ENCODE measurements around the gene ICAM5.
"Not testable (repeated sequence)": the region's sequence is repeated elsewhere in the genome, so short reads cannot be mapped to it uniquely, and the experiment has no call there.

Gene ICAM5

DNA sequence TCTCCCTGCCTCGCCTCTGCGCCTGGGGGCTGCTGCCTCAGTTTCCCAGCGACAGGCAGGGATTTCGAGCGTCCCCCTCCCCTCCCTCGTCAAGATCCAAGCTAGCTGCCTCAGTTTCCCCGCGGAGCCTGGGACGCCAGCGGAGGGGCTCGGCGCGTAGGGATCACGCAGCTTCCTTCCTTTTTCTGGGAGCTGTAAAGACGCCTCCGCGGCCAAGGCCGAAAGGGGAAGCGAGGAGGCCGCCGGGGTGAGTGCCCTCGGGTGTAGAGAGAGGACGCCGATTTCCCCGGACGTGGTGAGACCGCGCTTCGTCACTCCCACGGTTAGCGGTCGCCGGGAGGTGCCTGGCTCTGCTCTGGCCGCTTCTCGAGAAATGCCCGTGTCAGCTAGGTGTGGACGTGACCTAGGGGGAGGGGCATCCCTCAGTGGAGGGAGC, 19.6 kb upstream of the ICAM5 start:
- DNase-seq (ENCODE audit: low read depth), result peak; percentile 69

DNA sequence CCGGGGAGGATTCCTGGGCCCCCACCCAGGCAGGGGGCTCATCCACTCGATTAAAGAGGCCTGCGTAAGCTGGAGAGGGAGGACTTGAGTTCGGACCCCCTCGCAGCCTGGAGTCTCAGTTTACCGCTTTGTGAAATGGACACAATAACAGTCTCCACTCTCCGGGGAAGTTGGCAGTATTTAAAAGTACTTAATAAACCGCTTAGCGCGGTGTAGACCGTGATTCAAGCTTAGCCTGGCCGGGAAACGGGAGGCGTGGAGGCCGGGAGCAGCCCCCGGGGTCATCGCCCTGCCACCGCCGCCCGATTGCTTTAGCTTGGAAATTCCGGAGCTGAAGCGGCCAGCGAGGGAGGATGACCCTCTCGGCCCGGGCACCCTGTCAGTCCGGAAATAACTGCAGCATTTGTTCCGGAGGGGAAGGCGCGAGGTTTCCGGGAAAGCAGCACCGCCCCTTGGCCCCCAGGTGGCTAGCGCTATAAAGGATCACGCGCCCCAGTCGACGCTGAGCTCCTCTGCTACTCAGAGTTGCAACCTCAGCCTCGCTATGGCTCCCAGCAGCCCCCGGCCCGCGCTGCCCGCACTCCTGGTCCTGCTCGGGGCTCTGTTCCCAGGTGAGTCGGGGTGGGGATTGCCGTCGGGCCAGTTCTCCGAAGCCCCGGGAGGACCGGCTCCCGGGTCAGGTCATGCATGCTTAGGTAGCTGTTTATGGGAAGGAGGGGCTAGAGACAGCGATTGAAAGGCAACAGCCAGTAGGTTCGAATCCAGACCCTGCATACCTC, 18.9 kb upstream of the ICAM5 start, which contains the start of gene ICAM1:
Gene ICAM1, plus strand, starts transcription at position 505 of the 779 bp plus-strand sequence. Its CDS starts 40 bp downstream, at position 545.
- DNase-seq (ENCODE audit: low read depth), result peak; percentile 72

DNA sequence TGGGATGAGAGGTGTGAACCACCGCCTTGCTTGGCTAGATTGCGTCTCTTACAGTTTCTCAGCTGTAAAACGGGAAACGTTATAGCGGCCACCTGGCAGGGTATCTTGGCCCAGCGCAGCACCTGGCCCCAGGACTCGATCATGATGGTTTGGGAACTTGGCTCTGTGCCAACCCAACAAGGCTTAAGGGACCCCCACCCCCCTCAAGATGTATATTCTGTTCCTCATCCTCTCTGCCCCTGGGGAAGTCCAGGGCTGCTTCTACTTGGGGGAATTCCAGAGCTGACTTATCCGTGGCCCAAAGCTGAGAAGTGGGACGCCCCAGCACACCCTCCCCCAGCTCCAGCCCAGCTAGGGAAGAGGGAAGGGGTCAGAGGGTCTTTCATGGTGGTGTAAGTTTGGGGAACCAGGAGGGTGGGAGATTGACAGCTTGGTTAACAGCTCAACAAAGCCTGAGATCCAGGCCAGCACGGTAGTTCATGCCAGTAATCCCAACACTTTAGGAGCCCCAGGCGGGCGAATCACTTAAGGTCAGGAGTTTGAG, 18.1 kb upstream of the ICAM5 start:
- DNase-seq (ENCODE audit: low read depth), result no peak

DNA sequence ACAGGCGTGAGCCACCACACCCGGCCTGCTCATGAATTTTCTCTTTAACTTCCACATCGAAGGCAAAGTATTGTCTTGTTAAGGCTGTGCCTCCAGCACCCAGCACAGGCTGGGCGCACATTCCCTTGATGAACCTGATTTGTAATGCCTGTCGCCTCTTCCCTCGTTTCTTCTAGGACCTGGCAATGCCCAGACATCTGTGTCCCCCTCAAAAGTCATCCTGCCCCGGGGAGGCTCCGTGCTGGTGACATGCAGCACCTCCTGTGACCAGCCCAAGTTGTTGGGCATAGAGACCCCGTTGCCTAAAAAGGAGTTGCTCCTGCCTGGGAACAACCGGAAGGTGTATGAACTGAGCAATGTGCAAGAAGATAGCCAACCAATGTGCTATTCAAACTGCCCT, 15.2 kb upstream of the ICAM5 start:
- no peak for DNase-seq (ENCODE audit: low read depth)

DNA sequence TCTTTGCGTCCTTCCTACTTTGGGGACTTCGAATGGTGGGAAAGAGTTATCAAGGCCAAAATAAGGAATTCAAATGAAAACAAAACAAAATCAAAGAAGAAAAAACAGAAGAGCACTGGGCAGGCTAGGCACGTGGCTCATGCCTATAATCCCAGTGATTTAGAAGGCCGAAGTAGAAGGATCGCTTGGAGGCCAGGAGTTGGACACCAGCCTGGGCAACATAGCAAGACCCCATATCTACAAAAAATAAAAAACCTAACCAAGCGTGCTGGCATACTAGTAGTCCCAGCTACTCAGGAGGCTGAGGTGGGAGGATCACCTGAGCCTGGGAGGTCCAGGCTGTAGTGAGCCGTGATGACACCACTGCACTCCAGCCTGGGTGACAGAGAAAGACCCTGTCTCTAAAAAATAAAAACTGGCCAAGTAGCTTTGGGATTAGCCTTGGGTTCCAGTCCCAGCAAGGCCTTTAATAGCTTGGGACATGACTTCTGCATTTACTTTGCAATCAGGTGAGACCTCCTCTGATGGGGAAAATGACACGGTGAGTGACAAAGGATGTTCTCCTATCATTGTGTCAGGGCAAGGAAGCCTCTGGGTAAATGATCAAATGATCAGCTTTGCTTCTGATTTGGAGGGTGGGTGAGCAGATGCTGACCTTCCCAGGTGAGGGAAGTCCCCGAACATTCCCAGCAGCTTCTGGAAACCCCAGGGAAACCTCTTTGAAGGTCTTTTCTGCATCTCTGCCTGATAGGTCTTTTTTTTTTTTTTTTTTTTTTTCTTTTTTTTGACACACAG, 11.8 kb upstream of the ICAM5 start:
- no peak for DNase-seq (ENCODE audit: low read depth)

DNA sequence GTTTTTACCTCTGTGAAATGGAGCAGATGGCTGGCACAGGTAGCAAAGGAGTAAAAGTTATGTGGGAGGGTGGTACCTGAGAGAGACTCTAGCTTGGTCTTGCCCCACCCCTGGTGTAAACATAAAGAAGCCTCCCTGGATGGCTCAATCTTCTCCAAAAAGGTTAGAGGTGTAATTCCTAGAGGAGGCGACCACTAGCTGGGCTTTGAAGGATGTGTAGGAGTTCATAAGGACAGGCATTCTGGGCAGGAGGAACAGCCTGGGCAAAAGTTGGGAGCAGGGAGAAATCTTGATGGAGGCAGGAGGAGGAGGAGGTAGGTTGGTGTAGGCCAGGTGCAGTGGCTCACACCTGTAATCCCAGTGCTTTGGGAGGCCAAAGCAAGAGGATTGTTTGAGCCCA, 10.8 kb upstream of the ICAM5 start:
- DNase-seq (ENCODE audit: low read depth), result no peak

DNA sequence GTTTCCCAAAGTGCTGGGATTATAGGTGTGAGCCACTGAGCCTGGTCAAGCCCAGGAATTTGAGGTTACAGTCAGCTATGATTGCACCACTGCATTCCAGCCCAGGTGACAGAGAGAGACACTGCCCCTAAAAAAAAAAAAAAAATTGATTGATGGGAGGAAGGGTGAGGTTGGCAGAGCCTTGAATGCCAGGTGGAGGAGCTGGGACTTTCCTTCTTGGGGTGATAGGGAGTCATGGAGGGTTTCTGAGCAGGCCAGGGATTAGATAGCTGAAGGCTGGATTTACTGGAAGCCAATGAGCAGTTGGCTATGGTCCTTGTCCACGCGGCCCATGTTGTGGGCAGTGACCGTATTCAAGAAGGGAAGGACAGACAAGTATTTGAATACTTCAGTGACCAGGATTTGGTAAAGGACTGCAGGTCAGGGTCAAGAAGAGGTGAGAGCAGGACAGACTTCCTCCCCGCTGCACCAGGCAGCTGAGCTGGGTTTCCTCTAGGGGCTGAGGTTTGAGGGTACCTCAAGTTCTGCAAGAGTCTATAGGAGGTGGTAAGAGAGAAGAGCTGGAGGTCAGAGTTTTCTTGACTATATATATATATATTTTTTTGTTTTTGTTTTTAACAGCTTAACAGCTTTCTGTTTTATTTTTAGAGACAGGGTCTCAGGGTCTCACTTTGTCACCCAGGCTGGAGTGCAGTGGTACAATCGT, 9.9 kb upstream of the ICAM5 start:
- no peak for DNase-seq (ENCODE audit: low read depth)

DNA sequence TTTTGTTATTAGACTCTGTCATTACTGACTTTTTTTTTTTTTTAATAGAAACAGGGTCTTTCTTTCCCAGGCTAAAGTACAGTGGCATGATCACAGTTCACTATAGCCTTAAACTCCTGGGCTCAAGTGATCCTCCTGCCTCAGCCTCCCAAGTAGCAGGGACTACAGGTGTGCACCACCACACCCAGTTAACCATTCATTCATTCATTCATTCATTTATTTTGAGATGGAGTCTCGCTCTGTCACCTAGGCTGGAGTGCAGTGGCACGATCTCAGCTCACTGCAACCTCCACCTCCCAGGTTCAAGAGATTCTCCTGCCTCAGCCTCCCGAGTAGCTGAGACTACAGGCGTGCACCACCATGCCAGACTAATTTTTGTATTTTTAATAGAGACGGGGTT, 7.7 kb upstream of the ICAM5 start:
- DNase-seq (ENCODE audit: low read depth), result not testable (repeated sequence)

DNA sequence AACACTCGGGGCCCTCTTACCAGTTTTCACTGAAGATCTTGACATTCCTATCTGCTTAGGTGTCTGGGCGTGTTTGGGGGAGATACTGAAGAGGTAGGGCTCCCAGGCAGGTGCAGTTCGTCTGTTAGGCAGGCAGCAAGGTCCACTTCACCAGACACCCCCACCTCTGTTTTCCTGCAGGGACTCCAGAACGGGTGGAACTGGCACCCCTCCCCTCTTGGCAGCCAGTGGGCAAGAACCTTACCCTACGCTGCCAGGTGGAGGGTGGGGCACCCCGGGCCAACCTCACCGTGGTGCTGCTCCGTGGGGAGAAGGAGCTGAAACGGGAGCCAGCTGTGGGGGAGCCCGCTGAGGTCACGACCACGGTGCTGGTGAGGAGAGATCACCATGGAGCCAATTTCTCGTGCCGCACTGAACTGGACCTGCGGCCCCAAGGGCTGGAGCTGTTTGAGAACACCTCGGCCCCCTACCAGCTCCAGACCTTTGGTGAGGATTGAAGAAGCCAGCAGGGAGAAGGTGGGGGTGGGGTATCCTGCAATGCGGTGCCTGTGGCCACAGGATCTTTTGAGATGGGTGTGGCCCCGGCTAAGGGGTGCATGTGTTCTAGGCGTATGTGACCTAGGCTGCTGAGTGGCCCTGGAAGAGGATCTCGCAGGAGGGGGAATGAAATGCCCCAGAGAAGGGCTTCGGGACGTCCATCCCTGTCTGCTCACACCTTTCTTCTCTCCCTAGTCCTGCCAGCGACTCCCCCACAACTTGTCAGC, 6.3 kb upstream of the ICAM5 start:
- no peak for DNase-seq (ENCODE audit: low read depth)

DNA sequence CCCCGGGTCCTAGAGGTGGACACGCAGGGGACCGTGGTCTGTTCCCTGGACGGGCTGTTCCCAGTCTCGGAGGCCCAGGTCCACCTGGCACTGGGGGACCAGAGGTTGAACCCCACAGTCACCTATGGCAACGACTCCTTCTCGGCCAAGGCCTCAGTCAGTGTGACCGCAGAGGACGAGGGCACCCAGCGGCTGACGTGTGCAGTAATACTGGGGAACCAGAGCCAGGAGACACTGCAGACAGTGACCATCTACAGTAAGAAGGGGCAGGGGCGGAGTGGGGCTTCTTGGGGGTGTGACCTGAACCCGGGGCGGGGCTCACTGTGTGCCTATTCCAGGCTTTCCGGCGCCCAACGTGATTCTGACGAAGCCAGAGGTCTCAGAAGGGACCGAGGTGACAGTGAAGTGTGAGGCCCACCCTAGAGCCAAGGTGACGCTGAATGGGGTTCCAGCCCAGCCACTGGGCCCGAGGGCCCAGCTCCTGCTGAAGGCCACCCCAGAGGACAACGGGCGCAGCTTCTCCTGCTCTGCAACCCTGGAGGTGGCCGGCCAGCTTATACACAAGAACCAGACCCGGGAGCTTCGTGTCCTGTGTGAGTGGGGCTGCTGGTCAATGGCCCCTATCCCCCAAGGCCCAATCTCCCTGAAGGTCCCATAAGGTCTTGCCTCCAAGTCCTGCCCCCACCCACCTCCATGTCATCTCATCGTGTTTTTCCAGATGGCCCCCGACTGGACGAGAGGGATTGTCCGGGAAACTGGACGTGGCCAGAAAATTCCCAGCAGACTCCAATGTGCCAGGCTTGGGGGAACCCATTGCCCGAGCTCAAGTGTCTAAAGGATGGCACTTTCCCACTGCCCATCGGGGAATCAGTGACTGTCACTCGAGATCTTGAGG, 5.4 kb upstream of the ICAM5 start:
- DNase-seq (ENCODE audit: low read depth), result no peak

DNA sequence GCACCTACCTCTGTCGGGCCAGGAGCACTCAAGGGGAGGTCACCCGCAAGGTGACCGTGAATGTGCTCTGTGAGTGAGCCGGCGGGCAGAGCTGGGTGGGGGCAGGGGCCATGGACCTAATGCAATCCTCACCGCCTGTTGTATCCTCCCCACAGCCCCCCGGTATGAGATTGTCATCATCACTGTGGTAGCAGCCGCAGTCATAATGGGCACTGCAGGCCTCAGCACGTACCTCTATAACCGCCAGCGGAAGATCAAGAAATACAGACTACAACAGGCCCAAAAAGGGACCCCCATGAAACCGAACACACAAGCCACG, 4.8 kb upstream of the ICAM5 start:
- no peak for DNase-seq (ENCODE audit: low read depth)

DNA sequence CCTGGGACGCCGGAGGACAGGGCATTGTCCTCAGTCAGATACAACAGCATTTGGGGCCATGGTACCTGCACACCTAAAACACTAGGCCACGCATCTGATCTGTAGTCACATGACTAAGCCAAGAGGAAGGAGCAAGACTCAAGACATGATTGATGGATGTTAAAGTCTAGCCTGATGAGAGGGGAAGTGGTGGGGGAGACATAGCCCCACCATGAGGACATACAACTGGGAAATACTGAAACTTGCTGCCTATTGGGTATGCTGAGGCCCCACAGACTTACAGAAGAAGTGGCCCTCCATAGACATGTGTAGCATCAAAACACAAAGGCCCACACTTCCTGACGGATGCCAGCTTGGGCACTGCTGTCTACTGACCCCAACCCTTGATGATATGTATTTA, 4.4 kb upstream of the ICAM5 start:
- DNase-seq (ENCODE audit: low read depth), result no peak

DNA sequence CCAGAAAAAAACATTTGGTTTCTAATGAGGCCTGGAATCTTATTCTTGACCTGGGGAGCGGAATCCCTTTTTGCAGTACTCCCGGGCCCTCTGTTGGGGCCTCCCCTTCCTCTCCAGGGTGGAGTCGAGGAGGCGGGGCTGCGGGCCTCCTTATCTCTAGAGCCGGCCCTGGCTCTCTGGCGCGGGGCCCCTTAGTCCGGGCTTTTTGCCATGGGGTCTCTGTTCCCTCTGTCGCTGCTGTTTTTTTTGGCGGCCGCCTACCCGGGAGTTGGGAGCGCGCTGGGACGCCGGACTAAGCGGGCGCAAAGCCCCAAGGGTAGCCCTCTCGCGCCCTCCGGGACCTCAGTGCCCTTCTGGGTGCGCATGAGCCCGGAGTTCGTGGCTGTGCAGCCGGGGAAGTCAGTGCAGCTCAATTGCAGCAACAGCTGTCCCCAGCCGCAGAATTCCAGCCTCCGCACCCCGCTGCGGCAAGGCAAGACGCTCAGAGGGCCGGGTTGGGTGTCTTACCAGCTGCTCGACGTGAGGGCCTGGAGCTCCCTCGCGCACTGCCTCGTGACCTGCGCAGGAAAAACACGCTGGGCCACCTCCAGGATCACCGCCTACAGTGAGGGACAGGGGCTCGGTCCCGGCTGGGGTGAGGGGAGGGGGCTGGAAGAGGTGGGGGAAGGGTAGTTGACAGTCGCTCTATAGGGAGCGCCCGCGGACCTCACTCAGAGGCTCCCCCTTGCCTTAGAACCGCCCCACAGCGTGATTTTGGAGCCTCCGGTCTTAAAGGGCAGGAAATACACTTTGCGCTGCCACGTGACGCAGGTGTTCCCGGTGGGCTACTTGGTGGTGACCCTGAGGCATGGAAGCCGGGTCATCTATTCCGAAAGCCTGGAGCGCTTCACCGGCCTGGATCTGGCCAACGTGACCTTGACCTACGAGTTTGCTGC, 2.7 kb upstream of the ICAM5 start, which contains the start of gene ICAM4:
Gene ICAM4, plus strand, starts transcription at position 153 of the 935 bp plus-strand sequence. Its CDS starts 58 bp downstream, at position 211.
- DNase-seq (ENCODE audit: low read depth), result no peak

DNA sequence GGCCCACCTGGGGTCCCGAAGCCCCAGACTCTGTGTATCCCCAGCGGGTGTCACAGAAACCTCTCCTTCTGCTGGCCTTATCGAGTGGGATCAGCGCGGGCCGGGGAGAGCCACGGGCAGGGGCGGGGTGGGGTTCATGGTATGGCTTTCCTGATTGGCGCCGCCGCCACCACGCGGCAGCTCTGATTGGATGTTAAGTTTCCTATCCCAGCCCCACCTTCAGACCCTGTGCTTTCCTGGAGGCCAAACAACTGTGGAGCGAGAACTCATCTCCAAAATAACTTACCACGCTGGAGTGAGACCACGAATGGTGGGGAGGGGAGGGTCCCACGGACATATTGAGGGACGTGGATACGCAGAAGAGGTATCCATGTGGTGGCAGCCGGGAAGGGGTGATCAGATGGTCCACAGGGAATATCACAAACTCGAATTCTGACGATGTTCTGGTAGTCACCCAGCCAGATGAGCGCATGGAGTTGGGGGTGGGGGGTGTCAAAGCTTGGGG, 1.0 kb upstream of the ICAM5 start:
- DNase-seq (ENCODE audit: low read depth), result no peak

DNA sequence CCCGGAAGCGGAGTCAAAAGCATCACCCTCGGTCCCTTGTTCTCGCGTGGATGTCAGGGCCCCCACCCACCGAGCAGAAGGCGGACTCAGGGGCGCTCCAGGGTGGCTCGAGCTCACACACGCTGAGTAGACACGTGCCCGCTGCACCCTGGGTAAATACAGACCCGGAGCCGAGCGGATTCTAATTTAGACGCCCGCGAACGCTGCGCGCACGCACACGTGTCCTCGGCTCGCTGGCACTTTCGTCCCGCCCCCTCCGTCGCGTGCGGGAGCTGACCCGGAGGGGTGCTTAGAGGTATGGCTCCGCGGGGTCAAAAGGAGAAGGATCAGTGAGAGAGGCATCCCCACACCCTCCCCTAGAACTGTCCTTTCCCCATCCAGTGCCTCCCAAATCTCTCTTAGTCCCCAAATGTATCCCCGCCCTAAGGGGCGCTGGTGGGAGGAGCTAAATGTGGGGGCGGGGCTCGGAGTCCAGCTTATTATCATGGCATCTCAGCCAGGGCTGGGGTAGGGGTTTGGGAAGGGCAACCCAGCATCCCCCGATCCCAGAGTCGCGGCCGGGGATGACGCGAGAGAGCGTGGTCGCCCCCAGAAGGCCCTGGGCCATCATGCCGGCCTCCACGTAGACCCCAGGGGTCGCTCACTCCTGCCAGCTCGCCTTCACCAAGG, 451 bp upstream of the ICAM5 start:
- DNase-seq (ENCODE audit: low read depth), result peak; percentile 52

DNA sequence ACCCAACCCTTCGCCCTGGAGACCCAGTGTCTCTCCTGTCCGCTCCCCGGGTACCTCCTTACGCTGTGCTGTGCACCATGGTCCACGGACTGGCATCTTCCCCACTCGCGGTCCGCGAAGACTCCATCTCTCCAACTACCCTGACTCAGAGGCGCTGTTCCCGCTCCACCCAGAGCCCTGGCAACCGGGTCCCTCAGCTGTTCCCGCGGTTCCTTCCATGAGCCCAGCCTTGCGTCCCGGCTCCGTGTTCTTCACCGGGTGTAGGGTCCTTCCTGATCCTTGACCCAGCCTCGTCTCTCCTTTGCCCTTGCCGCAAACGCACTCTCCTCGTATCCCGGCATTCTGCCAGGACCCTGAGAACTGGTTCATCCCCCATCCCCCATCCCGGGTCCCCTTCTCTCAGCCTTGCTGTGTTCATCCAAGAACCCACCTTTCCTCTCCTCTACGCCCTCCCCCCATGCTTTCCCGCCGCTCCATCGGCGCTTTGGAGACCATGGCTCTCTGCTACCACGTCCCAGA, 664 bp downstream of the ICAM5 start:
- DNase-seq (ENCODE audit: low read depth), result no peak

DNA sequence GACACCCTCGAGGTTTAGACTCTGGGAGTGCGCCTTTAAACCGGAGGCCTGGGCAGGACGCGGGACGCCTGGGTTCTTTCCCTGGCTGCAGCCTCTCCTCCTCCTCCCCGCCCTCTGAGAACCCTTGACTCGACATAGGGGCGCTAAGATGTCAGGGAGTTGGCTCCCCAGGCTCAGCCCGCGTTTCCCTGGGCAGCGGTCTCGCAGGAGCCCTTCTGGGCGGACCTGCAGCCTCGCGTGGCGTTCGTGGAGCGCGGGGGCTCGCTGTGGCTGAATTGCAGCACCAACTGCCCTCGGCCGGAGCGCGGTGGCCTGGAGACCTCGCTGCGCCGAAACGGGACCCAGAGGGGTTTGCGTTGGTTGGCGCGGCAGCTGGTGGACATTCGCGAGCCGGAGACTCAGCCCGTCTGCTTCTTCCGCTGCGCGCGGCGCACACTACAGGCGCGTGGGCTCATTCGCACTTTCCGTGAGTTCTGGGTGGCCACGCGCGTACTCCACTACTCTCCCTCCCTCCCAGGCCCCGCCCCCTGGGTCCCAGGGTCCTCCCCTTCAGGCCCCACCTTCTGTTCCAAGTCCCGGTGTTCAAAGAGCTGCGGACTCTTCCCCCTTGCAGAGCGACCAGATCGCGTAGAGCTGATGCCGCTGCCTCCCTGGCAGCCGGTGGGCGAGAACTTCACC, 1.3 kb downstream of the ICAM5 start:
- no peak for DNase-seq (ENCODE audit: low read depth)

Measured in stimulated activated CD8-positive, alpha-beta memory T cell treated with anti-CD3 and anti-CD28 coated beads, Interleukin-4, amount 100 ng/mL, for 24 hours (primary cell).